Stimulated activated CD4-positive, alpha-beta T cell treated with anti-CD3 and anti-CD28 coated beads, Interleukin-4, amount 100 ng/mL, for 48 hours (primary cell): ENCODE data around the gene SPAG16.
A peak's percentile ranks its signal among the peaks of the same experiment; 100 is the strongest.

ENCODE experiments used
- DNase-seq, 2 donors: peaks; one replicate each; pipeline ENCODE4 v3.0.0-alpha.2; 2020; ENCODE audit warnings: low read depth in 2 of 2

Gene SPAG16

DNA sequence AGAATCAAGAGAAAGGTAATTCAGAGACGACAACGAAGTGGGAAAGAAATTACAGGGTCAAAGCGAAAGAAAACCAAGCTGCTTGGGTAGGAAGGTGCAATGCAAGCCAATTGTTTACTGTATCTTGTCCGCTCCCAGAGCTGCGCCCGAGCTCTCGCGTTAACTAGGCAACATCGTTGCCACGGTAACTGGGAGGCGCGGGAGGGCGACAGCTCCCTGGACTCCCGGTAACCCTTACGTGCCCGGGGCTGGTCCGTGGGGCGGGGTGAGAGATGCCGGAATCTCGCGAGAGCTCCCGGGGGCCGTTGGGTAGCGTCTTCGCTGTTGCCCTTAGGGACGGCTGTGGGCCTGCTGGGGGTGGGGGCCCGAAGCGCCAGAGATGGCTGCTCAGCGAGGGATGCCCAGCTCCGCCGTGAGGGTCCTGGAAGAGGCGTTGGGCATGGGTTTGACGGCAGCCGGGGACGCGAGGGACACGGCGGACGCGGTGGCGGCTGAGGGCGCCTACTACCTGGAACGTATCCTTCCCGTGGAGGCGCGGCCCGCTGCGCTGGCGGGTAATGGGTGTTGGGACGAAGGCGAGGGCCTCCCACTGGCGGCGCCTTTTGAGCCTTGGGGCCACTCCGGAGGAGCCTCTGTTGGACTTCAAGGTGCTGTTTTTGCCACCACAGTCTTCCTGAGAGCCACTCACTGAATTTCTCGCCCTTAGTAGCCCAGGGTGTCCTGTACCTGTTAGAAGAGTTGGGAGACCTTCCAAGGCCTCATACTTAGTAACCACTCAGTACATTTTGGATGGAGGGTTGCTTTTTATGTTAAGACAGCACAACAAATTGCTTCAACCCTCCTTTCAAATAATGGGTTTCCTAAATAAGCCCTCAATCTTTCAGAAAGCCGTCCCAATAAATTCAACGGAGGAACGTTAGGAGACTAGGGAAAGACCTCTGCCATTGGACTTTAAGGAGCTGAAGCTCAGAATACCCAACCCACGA, at the start of gene SPAG16:
TSS of gene SPAG16 (plus strand) at position 360 of the 986 bp plus-strand sequence.
- DNase-seq = peak; percentile 95 to 96

DNA sequence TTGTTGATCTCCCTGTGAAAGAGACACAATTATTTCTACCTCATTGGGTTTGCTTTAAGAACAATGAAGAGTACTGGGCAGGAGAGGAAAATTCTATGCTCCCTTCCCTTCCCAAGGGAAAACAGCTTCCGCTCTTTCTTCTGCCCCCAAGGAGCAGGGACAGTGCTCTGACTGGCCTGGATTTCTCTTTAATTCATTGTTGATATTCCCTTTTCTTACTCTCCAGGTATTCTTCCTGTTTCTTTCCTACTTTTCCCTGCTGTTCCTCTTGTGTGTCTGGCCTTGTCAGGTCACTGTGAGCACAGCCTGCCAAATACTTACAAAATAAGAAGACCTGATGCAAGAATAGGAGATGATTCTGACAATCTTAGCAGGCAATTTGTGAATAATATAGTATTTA, 49.6 kb upstream of the SPAG16 start:
- no peak for DNase-seq

- no peak for DNase-seq
Observed at GRCh38 chr2:213235741-213236140, 48.5 kb upstream of the SPAG16 start.

- no peak for DNase-seq
Observed at GRCh38 chr2:213237251-213237650, 47.0 kb upstream of the SPAG16 start.

- DNase-seq = no peak
Observed at GRCh38 chr2:213237787-213238186, 46.5 kb upstream of the SPAG16 start.

DNA sequence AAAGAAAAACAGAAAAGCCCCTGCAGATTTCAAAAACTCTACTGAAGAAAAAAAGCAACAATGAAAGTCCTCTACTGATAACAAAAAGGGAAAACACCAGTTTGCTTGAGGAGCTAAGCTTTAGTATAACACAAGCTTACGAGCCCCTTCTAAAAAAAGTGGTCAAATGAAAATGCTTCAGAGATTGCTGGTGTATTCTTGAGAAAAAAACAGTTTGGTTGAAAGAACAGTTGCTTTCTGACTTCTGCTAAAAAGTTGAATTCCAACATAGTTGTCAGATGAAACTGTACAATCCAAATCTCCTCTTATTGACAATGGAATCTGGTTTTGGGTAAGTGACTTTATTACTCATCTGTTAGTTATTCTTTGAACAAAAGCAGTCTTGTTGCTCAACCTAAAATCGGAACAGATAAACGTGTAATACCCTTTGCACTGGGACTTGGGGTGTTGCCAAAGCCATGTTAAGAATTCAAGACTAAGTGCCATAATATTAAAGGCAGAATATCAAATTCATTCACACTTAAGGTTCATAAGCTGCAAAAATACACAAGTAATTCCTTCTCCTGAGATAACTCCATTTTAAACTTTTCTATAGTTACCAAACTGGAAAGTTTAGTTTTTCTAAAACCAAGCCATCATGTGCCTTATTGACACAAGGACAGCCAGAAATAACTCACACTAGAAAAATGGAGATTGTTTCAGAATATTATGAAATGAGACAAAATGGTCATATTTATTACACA, 45.3 kb upstream of the SPAG16 start:
- DNase-seq = no peak

DNA sequence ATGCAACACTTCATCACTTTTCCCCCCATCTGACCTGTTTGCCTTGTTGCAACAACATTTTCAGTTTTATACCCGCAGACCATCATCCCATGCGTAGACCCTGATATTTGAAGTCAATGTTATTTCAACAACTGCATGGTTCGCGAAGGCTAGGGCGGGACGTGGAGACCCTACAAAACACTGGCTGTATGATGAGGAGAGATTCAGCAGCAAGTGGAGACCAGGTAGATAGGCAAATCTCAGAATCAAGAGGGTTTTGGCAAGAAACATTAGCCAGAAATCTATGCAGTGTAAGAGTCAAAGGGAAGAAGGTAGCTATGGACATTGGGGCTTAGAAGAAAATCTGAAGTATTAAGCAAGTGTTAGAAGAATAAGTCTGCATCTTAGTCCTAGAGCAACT, 42.4 kb upstream of the SPAG16 start:
- no peak for DNase-seq

DNA sequence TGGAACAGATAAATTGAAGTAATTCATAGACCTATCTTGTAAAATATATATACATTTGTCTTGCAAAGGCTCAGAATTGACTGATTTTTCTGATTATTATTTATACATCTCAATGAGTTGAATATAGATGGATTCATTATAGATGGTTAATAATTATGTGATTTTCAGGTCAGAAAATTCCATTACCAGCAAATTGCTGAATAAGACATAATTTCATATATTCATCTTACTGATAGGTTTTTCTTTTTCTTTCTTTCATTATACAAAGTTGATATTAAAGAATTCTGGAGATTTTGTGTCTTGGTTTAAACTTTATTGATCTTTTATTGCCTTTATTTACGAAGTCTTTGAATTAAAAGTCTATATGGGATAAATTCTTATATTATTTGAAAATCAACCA, 41.6 kb upstream of the SPAG16 start:
- no peak for DNase-seq

DNA sequence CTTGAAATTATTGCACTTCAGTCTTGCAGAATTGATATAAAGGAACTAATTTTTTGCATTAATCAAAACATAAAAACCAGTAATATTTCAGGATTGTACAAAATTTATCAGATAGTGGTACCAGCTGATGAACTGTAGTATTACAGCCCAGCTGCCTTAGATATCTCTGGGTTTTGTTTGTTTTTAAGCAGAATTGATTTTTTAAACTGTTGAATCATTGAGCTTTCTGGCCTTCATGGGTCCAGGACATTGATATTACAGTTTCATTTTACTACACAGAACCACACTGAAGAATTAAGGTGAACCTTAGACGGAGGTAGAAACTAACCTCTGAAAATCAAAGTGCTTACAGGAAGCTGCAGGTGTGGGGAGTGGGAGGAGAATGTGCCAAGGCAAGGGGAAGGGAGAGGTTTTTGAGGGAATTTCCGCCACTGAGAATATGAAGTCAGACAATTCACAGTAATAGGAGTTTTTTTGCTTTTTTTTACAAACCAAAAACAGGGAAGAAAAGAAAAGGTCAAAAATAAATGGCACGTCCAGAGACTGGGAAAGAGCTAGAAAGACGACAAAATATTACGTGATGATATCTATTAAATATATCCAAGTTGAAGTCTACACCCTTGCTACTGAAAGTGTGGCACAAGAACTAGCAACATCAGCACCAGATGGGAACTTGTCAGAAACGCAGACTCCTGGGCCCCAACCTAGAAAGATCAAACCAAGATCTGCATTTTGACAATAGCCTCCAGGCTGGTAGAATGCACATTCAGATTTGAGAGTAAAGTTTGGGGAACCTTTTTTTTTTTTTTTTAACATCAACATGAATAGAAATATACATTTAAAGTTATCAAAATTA, 40.8 kb upstream of the SPAG16 start:
- DNase-seq = no peak

DNA sequence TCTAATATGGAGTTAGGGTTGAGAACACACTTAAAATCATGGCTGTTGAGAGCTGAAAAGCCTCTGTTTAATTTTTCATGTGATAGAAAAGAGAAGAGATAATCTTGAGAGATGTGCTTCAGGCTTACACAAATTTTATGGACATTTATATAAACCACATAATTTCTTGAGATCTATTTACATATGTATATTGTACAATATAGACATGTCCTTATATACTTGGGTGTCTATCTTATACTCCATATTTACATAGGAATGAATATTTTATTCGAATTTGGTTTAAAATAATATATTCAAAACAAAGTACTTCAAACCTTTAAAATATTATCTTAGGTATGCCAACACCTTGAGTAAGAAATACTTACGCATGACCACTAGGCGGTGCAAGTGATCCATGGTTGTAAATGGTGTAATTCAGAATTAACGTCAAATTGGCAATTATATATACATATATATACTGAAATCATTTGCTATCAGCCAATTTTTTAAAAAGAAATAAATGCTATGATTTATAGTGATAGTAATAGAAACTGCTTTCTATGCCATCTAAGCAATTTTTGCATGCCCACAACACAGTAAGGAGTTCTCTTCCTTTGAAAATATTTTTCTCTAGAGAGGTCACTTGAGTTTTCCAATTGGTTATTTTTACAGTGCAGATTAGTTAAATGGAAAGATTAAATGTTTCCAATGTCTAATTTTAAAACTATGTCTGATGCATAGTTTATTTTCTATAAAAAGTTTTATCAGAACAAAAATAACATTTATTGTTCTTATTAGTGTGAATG, 37.6 kb upstream of the SPAG16 start:
- DNase-seq = peak; percentile 40 to 44

GRCh38 chr2:213247566-213247965, 36.7 kb upstream of the SPAG16 start:
- DNase-seq = no peak

GRCh38 chr2:213248637-213249036, 35.6 kb upstream of the SPAG16 start:
- DNase-seq = no peak

DNA sequence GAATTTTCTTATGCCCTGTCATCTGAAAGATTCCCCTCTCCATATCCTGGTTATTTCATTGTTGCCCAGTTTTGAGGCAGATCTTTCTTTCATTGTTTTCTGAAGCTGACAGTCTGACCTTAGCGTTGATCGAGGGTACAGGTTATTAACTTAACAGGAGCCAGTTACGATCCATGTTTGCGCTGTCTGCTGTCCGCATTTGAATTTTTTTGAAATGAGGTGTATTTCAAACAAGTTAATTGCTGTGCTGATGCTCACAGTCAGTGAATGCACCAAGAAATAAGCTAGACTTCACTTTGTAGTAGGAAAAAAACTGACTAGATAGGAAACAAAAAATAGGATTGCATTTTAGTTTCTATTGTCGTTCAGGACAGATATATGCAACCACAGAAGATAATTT, 34.8 kb upstream of the SPAG16 start:
- no peak for DNase-seq

GRCh38 chr2:213251618-213252017, 32.6 kb upstream of the SPAG16 start:
- no peak for DNase-seq

DNA sequence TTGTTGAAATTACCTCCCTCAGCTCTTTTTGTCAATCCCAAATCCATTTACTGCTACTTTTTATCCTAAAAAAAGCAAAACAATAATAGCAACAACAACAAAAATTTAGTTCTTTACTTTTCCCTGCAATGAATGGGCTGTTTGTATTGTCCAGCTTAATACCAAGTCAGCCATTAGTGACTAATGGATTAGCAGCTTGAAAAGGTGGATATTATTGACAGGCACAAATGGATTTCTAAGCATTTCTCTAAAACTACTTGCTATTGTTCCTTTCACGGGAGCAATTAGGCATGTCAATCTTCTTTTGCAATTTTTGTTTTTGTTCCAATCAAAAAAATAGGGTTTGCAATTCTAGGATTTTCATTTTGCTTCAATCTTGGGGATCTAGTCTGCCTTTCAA, 32.1 kb upstream of the SPAG16 start:
- no peak for DNase-seq

- no peak for DNase-seq
Observed at GRCh38 chr2:213253162-213253561, 31.1 kb upstream of the SPAG16 start.

GRCh38 chr2:213259266-213259665, 25.0 kb upstream of the SPAG16 start:
- DNase-seq = no peak

GRCh38 chr2:213261237-213261636, 23.0 kb upstream of the SPAG16 start:
- DNase-seq = no peak

DNA sequence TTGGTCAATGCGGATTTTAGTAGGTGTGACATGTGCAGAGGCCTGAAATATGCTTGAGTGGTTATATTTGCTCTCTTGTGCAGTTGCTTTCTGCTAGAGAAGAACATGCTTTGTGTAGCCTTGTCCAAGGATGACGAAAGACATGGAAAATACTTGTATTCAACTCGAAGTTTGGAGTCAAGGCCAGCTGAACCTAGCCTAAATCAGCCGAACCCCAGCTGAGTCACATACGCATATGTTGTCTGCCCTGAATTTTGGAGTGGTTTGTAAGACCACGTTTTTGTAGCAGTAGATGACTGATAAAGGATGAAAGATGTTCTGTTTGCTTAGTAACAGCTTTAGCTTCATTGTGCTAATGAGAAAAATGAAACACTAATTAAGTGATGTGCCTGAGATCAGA, 22.5 kb upstream of the SPAG16 start:
- no peak for DNase-seq

DNA sequence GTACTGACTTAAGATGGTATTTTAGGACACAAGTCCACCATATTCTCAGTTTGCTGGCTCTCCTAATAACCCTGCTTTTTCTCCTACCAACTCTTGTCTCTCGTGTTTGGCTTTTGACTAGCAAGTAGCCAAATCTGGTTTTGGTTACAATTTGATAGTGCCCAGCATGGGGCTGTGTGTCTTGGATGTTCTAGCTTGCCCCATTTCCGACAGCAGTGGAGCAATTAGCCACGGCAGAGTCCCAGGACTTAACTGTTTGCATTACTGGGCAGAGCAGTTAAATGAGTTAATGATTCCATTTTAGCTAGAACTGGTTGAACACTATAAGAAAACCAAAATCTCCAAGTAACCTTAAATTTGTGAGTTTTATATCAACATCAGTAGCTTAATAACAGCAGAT, 18.6 kb upstream of the SPAG16 start:
- DNase-seq = no peak

DNA sequence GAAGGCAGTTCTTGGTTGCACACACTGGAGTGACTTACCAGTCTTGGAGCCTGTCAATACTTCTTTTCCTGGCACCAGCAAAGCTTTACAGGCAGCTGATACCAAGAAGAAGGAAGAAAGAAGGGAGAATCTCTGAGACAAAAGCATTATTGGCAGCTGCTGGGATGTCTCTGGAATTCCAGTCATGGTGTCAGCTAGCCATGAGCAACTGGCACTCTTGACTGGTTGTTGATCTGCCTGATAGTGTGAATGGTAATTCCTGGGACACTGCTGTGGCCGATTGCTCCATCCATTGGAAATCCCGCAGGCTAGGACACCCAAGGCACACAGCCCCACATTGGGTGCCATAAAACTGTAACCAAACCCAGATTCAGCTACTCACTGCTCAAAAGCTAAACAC, 17.8 kb upstream of the SPAG16 start:
- no peak for DNase-seq
